K562 (cell line): Measurements from ENCODE around the gene GNS. TPM values are rescaled to one million over a fixed set of nuclear protein-coding genes. Genes with fewer than 3 reads are reported as not detected.
A peak's percentile ranks its signal among the peaks of the same experiment; 100 is the strongest.

Experiments used
- ATAC-seq: fragments of 200-7000 bp; cut with Tn5 transposase; 3 replicates; pipeline ENCODE4 v1.9.1; 2020; ENCODE audit warnings: moderate library complexity
- BruUV-seq: library from RNA; stranded (reverse); fragments of 400-500 nt; replicated peaks from 2 replicates; lab custom pipeline; 2021; lab: Mats Ljungman, UMichigan
- CTCF ChIA-PET: fragments of 300-600 bp; formaldehyde crosslinking; extraction: SDS; loops from one replicate; lab custom pipeline; 2021; ENCODE audit warnings: low intra/inter-chr PET ratio; lab: Yijun Ruan, JAX
- POLR2A ChIA-PET: fragments of 300-600, 350-650 bp; sonication (Branson Sonifier 250); formaldehyde crosslinking; extraction: SDS; loops from one replicate; lab custom pipeline; 2021; ENCODE audit warnings: antibody characterized with exemption, inconsistent platforms; lab: Yijun Ruan, JAX
- DNase-seq, 4 experiments: peaks; one replicate each; pipeline versions ENCODE4 v3.0.0 to v3.0.0-alpha.2; 2011 to 2018; ENCODE audit warnings: low spot score in 3 of 4, mixed read lengths in 3 of 4; ENCODE audit errors: extremely low read depth in 1 of 4
- FAIRE-seq: peaks from 2 replicates; lab custom pipeline; 2011; peaks lifted over from hg19 to GRCh38; lab: Jason Lieb, UNC
- H2AFZ ChIP-seq: 2 replicates; pipeline ENCODE4 v1.6.0; 2011; ENCODE audit warnings: low read depth, low read length, control low read depth, inconsistent platforms
- H3K27ac ChIP-seq: fragments of 200-600 bp; 3 replicates; pipeline ENCODE4 v1.8.0; 2011; ENCODE audit warnings: low read depth, mild to moderate bottlenecking, control low read depth, inconsistent platforms, low read length, moderate library complexity, mixed read lengths; ENCODE audit errors: extremely low read depth
- H3K27me3 ChIP-seq, 2 experiments: fragments of 300-600 bp in 1 of 2; 2 replicates in 1 of 2; 3 replicates in 1 of 2; pipeline versions ENCODE4 v1.6.0 to v1.8.0; 2011; ENCODE audit warnings: inconsistent platforms in 2 of 2, low read length in 2 of 2, mild to moderate bottlenecking in 1 of 2, mixed read lengths in 1 of 2, moderate library complexity in 1 of 2; ENCODE audit not compliant: control insufficient read depth in 2 of 2, insufficient read depth in 2 of 2
- H3K36me3 ChIP-seq: fragments of 300-600 bp; 3 replicates; pipeline ENCODE4 v1.8.0; 2011; ENCODE audit warnings: mild to moderate bottlenecking, low read length, inconsistent platforms; ENCODE audit not compliant: control insufficient read depth, insufficient read depth
- H3K4me1 ChIP-seq, 2 experiments: fragments of 200-600 bp in 1 of 2; replicated peaks in 1 of 2; 2 replicates in 1 of 2; 3 replicates in 1 of 2; pipeline versions ENCODE4 v1.5.1 to v1.8.0; 2011; ENCODE audit warnings: inconsistent platforms in 2 of 2, low read length in 2 of 2, mild to moderate bottlenecking in 1 of 2, mixed read lengths in 1 of 2, moderate library complexity in 1 of 2; ENCODE audit not compliant: control insufficient read depth in 2 of 2, insufficient read depth in 2 of 2
- H3K4me2 ChIP-seq: 2 replicates; pipeline ENCODE4 v1.6.1; 2011; ENCODE audit warnings: low read length, control low read depth, inconsistent platforms, mixed read lengths; ENCODE audit not compliant: insufficient read depth
- H3K4me3 ChIP-seq: fragments of 200-600 bp; sonication (generic), shearing (Covaris generic); 2 replicates; pipeline ENCODE4 v1.5.1; 2016; ENCODE audit warnings: control low read depth, inconsistent platforms
- H3K79me2 ChIP-seq: fragments of 200-600 bp; 3 replicates; pipeline ENCODE4 v1.8.0; 2011; ENCODE audit warnings: low read length, inconsistent platforms; ENCODE audit not compliant: control insufficient read depth, insufficient read depth
- H3K9ac ChIP-seq, 2 experiments: 2 replicates each; pipeline versions ENCODE4 v1.6.0 to v1.6.1; 2011; ENCODE audit warnings: low read depth in 2 of 2, low read length in 2 of 2, control low read depth in 1 of 2, inconsistent platforms in 1 of 2, mild to moderate bottlenecking in 1 of 2, mixed read lengths in 1 of 2; ENCODE audit not compliant: insufficient read depth in 1 of 2
- H3K9me1 ChIP-seq: one replicate; pipeline ENCODE4 v1.6.0; 2011; ENCODE audit warnings: inconsistent platforms, mild to moderate bottlenecking, low read length, moderate library complexity; ENCODE audit not compliant: control insufficient read depth, insufficient read depth
- H3K9me3 ChIP-seq: replicated peaks from 2 replicates; pipeline ENCODE4 v1.5.1; 2011; ENCODE audit warnings: low read depth, low read length, inconsistent platforms; ENCODE audit not compliant: control insufficient read depth, insufficient read depth
- H4K20me1 ChIP-seq: replicated peaks from 2 replicates; pipeline ENCODE4 v1.6.1; 2011; ENCODE audit warnings: low read length, inconsistent platforms, mixed read lengths; ENCODE audit not compliant: control insufficient read depth, insufficient read depth
- CTCF ChIP-seq, 3 experiments: IDR thresholded peaks in 2 of 3; conservative IDR thresholded peaks in 1 of 3; 2 replicates each; pipeline ENCODE4 v1.5.1; 2011 to 2012; ENCODE audit warnings: low read length in 3 of 3, mild to moderate bottlenecking in 3 of 3, control low read depth in 2 of 3, improper control_type of control experiment in 1 of 3, inconsistent platforms in 1 of 3, low read depth in 1 of 3, mixed read lengths in 1 of 3, moderate library complexity in 1 of 3; ENCODE audit not compliant: insufficient read depth in 2 of 3
- DEAF1 ChIP-seq: fragments of 450-650 bp; formaldehyde crosslinking; IDR thresholded peaks from 2 replicates; pipeline ENCODE4 v1.4.0; 2020; ENCODE audit warnings: mild to moderate bottlenecking, moderate library complexity
- MAZ ChIP-seq, 2 experiments: fragments of 450-650 bp in 1 of 2; sonication (generic) in 1 of 2; formaldehyde crosslinking; IDR thresholded peaks in 1 of 2; conservative IDR thresholded peaks in 1 of 2; 2 replicates each; pipeline versions ENCODE4 v1.4.0 to v1.5.0; 2020; ENCODE audit warnings: mild to moderate bottlenecking in 1 of 2, missing genetic modification reagents in 1 of 2
- MCM2 ChIP-seq: fragments of 450-650 bp; IDR thresholded peaks from 2 replicates; pipeline ENCODE4 v1.6.1; 2017; ENCODE audit warnings: low read depth, mild to moderate bottlenecking
- MEF2A ChIP-seq: IDR thresholded peaks from 2 replicates; pipeline ENCODE4 v1.6.1; 2011; ENCODE audit warnings: low read depth, mild to moderate bottlenecking, low read length, moderate library complexity; ENCODE audit not compliant: control insufficient read depth
- RAD21 ChIP-seq, 2 experiments: fragments of 250-450 bp in 1 of 2; fragments of 450-650 bp in 1 of 2; sonication (Bioruptor Pico) in 1 of 2; formaldehyde crosslinking in 1 of 2; IDR thresholded peaks in 1 of 2; conservative IDR thresholded peaks in 1 of 2; 2 replicates each; pipeline versions ENCODE4 v1.4.0 to v1.8.0; 2020 to 2022; ENCODE audit warnings: mild to moderate bottlenecking in 2 of 2, moderate library complexity in 1 of 2
- REST ChIP-seq, 2 experiments: fragments of 450-650 bp; formaldehyde crosslinking in 1 of 2; IDR thresholded peaks; 2 replicates each; pipeline versions ENCODE4 v1.4.0 to v1.6.1; 2014 to 2020; ENCODE audit warnings: mild to moderate bottlenecking in 2 of 2, borderline replicate concordance in 1 of 2, low read depth in 1 of 2
- WGBS: fragments of 100-300 bp; shearing (Covaris generic); methylation state at CpG from one replicate; pipeline ENCODE4 v1.1.6; 2016; ENCODE audit warnings: low coverage, mixed read lengths; ENCODE audit not compliant: insufficient coverage; ENCODE audit errors: missing lambda C conversion rate; 5-methylcytosine and 5-hydroxymethylcytosine counted together
- in situ Hi-C: fragments of 300-500 bp; cut with MboI; formaldehyde crosslinking; loops from 4 replicates; pipeline ENCODE4 v1.15.0; 2018; ENCODE audit warnings: inconsistent platforms, mixed read lengths
- intact Hi-C: fragments of 100-400 bp; cut with micrococcal nuclease; formaldehyde crosslinking; loops from 2 replicates; pipeline ENCODE4 v1.14.2; 2022
- polyA plus RNA-seq, 8 experiments: library from polyadenylated mRNA; depleted of rRNA in 4 of 8; stranded (reverse) in 5 of 8; unstranded in 3 of 8; fragments of >200 nt; fragmentation: Nextera tagmentation in 2 of 8; fragmentation: Illumina TruSeq in 1 of 8; extraction: Ambion mirVana in 2 of 8; extraction: Trizol in 1 of 8; gene quantifications; 2 replicates each; pipeline versions ENCODE4 v1.2.1 to v1.2.3, GENCODE V29; 2011 to 2014; ENCODE audit warnings: inconsistent platforms in 1 of 8, missing spikeins in 1 of 8
- total RNA-seq, 7 experiments: library from RNA; depleted of rRNA in 6 of 7; stranded (reverse); fragments of >200 nt in 6 of 7; fragmentation: Illumina TruSeq in 2 of 7; extraction: Trizol in 2 of 7; gene quantifications; 2 replicates each; pipeline versions ENCODE4 v1.2.1 to v1.2.3, GENCODE V29; 2011 to 2021; ENCODE audit warnings: low replicate concordance in 1 of 7

The GNS gene
- total and polyA plus RNA-seq, 9 of the 15 experiments (the other 6 are each of a cell fraction or from before 2014, with no cell fraction given): 4.6 to 30.3 (median 18.9) TPM

GRCh38 chr12:64696080-64696741 is 63.0 kb downstream of the GNS start:
- peaks cover 64% of the 10 kb centered on the region for H3K36me3 ChIP-seq
- peak in 2 of 4 experiments; percentile 24 to 44 for DNase-seq
- H3K9me3 ChIP-seq: no peaks in the 10 kb centered on the region
- no peak overlapping the region for H3K4me2 ChIP-seq
- no peaks in the 10 kb centered on the region for H4K20me1 ChIP-seq
- in situ Hi-C loops (no loop called here), intact Hi-C loops (loop anchor here (1.0 to 5.0 kb wide), 3 partner anchors 69 to 147 kb away; partner anchors contain the start of gene RASSF3)
- CTCF ChIA-PET: interaction anchor here (0.5 to 3.5 kb wide), 4 partner anchors 147 to 437 kb away, joined by 3 to 35 read pairs (median 7); no protein-coding TSS in a partner anchor
- H3K27me3 ChIP-seq: no peaks in the 10 kb centered on the region
- H2AFZ ChIP-seq: no peak overlapping the region
- FAIRE-seq: peak; percentile 74
- no peak overlapping the region for H3K9ac ChIP-seq
- 67% methylated on average over 1 of the region's 1 CpG for WGBS
- no TSS peak for BruUV-seq
- H3K79me2 ChIP-seq: no peaks in the 10 kb centered on the region
- H3K4me1 ChIP-seq: peaks cover 14 to 17% of the 10 kb centered on the region in 2 experiments; a peak in 4 of 5 replicates
- POLR2A ChIA-PET: interaction anchor here (1.1 kb wide), 1 partner anchor 245 kb away, joined by 3 read pairs; no protein-coding TSS in a partner anchor
- no peak overlapping the region for H3K4me3 ChIP-seq
- no peaks in the 10 kb centered on the region for H3K9me1 ChIP-seq
- no peak overlapping the region for H3K27ac ChIP-seq
- peak; percentile 11; the same call in 1 of the 3 replicates for ATAC-seq
- TF ChIP-seq MAZ (CRISPR knock-in tag; conservative IDR thresholded peaks at IDR 0.05 in 1 of 2, IDR thresholded peaks at IDR 0.05 in 1 of 2) (no peak), MCM2 (no peak), DEAF1 (CRISPR knock-in tag) (peak; percentile 74; the same call in 1 of the 2 replicates), REST (IDR thresholded peaks at IDR 0.05; ENCODE audit: borderline replicate concordance) (peak; percentile 57; the same call in 1 of the 2 replicates), REST (CRISPR knock-in tag; IDR thresholded peaks at IDR 0.05; ENCODE audit: low read depth) (no peak), CTCF (IDR thresholded peaks at IDR 0.05 in 2 of 3, conservative IDR thresholded peaks at IDR 0.05 in 1 of 3; ENCODE audit: insufficient read depth in 2 of 3, low read depth in 1 of 3, low read length in 3 of 3) (peak in 2 of 3 experiments; percentile 40 to 58; a peak in 3 of 6 replicates), RAD21 (CRISPR knock-in tag; conservative IDR thresholded peaks at IDR 0.05 in 1 of 2, IDR thresholded peaks at IDR 0.05 in 1 of 2) (peak; percentile 73 to 82), MEF2A (peak; percentile 75)
